GM19238 (cell line): Measurements from ENCODE around the gene TANGO2.

Experiments
- DNase-seq: peaks from one replicate; pipeline ENCODE4 v3.0.0; 2011; ENCODE audit warnings: low spot score; ENCODE audit not compliant: insufficient read length

Gene TANGO2

DNA sequence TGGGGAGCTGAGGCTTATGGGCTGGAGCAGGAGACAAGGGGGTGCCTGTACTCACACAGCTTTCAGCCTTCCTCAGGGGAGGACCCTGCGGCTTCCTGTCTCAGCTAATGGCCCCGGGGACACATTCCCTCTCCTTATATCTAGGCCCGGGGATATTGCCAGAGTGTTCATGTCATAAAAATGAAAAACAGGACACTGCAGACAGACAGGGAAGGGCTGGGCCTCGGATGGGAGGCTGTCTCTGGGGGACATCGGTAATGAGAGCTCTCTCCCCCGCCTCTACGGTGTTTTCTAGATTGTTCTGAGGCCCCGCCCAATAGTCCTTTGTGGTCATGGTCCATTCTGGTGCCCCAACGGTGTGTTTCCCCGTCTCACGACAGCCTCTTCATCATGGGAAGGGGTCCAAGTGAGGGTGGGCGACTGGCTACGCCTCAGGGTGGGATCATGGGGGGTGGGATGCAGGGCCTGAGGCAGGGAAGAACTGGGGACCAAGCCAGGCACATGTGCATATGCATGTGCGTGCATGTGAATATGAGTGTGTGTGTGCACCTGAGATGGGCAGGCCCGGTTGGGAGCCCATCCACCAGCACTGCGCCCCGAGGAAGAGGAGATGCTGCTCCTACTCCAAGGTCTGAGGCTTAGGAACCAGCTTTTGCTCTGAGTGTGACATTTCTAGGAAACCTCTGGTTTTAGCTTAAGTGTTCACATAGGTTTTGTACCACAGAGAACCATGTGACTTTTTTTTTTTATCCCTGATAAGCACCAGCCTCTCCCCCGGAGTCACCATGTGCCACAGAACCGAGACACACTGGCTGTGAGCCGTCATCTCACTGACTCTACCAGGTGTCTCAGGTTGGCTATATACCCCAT lies 9.6 kb upstream of the TANGO2 start:
- DNase-seq = no peak

GRCh38 chr22:20011993-20012740 lies 8.7 kb upstream of the TANGO2 start:
- DNase-seq = no peak

GRCh38 chr22:20012741-20013331 lies 8.1 kb upstream of the TANGO2 start:
- no peak for DNase-seq

DNA sequence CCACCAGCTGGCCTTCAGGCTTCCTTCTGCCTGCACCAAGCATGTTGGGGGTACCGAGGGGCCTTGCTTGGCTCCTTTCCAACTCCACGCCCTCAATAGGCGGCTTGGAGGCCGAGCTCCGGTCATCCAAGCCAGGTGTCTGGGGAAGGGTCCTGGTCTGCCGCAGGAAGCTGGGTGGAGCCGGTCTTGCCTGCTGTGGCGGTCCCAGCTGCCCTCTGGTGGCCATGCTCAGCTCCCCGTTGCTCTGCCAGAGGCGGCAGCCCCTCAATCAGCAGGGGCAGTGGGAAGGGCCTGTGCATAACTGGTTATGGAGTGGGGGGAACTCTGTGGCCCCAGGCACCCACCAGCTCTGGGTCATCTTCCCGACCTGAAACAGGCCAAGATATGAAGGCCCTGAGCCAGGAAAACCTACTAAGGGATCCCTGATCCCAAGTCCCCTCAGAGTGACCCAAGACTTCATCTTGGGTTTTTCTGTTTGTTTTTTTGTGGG lies 7.5 kb upstream of the TANGO2 start:
- no peak for DNase-seq

DNA sequence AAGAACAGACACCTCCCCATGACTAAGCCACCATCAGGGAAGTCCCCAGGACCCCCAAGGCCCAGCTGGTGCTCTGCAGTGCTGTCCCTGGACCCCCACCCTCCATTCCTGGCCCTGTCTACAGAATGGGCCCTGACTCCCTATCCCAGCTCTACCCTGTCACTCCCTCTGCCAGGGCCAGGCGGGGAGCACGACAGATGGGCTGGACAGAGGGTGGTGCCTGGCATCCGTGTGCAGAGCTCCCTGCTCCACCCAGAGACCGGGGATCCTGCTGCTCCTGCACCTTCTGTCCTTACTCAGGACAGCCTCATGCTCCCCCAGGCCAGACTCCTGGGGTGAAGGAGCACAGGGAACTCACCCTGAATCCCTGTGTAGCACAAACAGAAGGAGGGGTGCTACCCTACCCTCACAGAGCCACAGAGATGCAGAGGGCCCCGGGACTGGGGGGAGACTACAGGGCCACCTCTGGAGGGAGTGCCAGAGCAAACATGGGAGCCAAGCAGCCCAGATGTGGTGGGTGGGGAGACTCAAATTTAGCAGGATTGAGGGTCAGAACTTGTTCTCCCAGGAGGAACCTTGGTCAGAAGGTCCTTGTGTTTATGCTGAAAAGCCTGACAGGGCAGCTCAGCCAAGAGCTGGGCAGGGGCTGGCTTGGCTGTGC lies 6.3 kb upstream of the TANGO2 start:
- no peak for DNase-seq

DNA sequence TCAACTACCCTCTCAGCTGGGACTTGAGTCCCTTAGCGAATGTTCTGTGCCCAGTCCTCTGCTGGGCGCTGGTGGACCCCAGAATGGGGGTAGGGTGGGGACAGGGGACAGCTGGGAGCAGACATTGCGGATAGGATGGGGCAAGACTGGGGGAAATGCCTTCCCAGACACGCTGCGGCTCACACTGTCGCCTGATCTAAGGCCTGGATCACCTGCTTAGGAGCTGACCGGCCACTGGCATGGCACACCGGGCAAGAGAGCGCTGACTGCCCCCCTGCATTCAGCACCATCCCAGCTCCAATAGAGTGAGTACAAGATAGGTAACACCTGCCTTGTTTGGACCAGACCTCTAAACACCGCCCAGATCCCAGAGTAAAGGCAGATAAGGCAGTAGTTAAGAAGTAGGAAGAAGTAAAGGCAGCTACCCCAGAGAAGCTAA lies 5.7 kb upstream of the TANGO2 start:
- no peak for DNase-seq

DNA sequence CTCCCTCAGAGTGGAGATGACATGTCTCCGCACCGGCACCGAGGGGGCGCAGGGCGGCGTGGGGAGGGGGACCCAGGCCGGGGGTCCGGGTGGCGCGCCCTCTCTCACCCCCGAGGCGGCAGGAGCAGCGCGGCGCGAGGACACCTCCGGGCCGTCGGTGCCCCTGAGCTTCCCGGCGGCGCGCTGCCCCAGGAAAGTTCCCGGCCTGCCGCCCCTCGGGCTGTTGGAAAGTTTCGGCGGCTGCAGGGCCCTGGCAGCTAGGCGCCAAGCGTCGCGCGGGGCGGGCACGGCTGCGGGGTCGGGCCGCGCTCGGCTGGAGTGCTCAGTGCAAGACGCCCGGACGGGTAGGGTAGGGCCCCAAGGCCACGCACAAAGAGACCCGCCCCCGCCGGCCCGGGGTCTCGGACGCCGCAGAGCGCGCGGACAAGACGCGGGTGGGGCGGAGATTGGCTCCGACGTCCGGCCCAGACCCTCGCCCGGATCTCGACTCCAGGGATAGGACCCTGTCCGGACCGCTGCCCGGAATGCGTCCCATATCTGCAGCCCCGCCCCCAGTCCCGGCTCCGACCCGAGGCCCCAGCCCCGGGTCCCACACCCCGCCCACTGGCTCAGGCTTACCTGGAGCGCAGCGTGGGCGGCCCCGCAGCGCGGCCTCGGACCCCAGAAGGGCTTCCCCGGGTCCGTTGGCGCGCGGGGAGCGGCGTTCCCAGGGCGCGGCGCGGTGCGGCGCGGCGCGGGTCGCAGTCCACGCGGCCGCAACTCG lies 4.8 kb upstream of the TANGO2 start:
- DNase-seq = no peak

DNA sequence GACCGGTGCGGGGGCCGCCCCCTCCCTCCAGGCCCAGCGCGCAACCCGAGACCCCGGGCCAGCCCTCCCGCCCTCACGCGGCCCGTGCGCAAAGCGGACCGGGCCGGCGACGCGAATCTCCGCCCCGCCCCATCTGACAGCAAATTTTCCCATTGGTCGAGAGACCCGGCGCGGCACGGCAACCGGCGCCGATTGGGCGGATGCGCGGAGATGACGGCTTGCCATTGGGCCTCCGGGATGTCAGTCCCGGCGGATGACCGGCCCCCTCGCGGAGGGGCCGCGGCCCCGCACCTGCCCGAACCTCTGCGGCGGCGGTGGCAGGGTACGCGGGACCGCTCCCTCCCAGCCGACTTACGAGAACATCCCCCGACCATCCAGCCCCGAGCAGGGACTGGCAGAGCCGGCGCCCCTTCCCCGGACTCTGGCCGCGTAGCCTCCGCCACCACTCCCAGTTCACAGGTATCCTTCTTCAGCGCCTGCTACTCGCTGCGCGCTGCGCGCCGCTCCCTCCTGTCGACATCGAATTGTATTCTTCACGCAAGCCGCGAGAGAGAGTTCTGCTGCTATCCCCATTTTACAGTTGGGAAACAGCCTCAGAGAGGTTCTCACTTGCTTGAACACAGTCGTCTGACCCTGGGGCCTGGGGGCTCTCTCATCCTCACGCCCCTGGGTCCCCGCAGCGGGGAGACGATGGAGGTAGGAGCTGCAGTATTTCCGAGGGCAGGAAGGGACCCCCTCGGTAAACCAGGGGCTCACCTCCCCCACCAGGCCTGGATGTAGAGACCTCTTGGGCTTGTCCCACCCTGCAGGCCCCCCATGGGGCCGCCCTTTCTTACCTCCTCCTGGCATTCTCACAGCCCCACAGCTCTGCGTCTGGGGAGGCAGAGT lies 3.9 kb upstream of the TANGO2 start, which contains the start of gene ARVCF:
TSS of gene ARVCF (minus strand) at position 90 of the 888 bp plus-strand sequence. CDS start 26,029 bp downstream, outside the sequence.
- DNase-seq = peak; percentile 99

GRCh38 chr22:20017622-20017958 lies 3.3 kb upstream of the TANGO2 start:
- DNase-seq = no peak

DNA sequence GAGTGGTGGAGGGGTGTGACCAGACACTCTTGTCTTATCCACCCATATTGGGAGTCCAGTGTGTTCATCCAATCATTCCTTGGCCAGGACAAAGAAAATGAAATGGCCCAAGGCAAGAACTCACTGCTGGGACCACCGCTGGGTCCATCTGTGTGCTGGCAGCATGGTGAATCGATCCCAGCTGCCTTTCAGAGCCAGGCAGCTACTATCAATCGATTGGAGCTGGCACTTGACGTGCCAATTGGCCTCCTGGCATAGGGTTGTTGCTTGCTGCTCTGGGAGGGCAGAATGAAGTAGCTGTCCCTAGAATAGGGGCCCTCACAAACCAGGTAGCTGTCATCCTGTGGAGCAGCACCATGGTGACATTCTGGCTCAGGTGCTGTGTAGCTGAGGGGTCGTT lies 2.9 kb upstream of the TANGO2 start:
- no peak for DNase-seq

- no peak for DNase-seq
Observed at GRCh38 chr22:20019661-20020532, 1.0 kb upstream of the TANGO2 start.

DNA sequence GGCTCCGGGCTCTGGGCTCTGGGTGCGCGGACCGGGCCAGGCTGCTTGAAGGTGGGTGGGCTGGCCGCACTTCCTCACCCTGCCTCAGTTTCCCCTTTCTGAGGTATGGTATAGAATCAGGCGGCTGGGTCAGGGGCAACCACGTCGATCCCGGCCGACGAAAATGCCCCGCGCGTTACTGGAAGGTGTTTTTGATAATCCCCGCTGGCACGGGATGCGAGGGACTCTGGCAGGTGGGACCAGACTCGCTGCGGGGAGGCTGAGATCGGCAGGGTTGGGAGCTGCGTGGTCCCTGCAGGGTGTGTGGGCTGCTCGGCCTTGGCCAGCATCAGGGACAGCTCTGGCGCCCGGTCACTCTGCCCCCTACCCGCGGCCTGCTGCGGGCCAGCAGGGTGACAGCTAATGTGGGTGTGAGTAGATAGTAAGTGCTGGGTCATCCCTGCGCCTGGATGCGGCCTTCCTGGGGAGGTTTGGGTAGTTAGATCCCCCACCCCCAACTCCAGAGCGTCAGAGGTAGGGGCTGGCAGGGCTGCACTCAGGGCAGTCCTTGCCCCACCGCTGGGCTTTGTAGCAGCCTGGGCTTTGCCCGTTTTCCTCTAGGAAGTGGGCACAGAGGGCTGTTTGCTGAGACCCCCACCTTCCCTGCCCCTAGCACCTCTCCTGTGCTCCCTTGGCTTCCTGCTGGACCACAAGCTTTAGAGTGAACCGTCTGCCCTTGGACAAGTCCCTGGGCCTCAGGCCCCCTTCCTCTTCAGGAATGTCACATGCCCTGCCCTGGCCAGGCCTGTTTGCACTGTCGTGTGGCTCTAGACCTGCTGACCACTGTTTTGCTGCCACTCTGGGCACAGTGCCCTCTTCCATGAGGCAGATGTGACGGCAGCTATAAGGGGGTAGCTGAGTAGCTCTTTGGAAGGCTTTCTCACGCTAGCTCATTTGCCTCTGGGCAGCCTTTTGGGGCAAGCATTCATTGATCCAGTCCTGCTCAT lies 579 bp downstream of the TANGO2 start:
- DNase-seq = no peak

DNA sequence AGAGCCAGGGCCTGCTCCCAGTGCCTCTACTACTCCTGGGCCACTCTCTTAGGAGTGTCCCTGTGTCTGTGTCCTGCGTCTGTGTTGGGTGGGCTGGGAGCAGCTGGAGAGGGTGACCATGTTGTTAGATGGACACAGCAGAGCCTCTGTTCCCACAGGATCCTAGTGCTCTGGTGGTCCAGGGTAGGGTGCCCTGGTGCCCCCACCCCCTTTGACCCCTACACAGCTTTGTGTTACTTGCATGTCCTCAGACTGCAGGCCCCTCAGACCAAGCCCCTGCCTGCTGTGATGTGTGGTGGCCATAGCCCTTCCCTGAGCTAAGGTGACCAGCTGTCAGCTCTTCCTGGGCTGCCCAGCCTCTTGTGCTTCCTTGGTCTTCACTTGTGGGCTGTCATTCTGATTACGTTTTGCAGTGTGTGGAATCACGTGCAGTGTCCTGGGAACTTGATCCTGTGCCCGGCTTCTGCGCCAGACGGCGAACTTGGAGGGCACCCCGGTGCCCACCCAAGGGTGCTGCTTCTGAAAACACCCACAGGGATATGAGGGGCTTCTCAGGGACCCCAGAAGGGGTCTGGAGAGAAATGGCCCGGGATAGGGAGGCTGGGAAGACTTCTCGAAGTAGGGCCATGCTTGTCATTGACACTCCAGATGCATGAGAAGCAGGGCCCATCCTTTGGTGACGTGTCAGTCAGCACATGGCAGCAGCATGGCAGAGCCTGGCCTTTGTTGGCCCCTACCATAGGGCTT lies 1.5 kb downstream of the TANGO2 start:
- DNase-seq = no peak

DNA sequence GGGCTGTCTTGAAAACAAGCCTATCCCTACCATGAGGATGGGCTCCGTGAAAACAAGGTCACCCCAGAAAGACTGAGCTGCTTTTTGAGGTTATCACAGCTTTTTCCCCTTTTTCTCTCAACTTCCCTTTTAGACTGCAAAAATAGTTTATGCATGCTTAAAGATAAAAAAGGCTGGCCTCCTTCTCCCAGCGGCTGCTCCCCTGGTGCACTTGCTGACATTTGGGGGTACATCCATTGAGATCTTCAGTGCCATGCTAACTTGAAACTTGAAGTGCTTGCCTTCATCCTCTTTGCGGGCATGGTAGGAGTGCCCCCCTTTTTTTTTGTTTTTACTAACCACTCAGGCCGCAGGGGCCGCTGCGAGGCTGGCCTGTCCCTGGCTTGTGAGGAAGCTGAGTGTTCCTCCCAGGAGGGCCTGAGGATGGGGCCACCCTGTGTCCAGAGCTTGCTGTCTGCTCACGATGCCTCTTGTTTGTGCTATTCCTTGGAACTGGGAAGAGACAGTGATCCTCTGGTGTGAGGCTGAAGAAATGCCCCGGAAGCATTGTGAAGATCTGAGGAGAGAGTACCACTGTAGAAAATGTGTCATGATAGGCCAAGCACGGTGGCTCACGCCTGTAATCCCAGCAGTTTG lies 2.2 kb downstream of the TANGO2 start:
- DNase-seq = no peak

- no peak for DNase-seq
Observed at GRCh38 chr22:20024225-20024624, 3.3 kb downstream of the TANGO2 start.

- no peak for DNase-seq
Observed at GRCh38 chr22:20024650-20025397, 3.9 kb downstream of the TANGO2 start.
